Small intestine (tissue), 7 donors: ENCODE data around the gene ARHGAP9. TPM values are rescaled to one million over a fixed set of nuclear protein-coding genes. Genes with fewer than 3 reads are reported as not detected.
"Not testable (repeated sequence)": the region's sequence is repeated elsewhere in the genome, so short reads cannot be mapped to it uniquely, and the experiment has no call there.

Source experiments
- DNase-seq, 2 donors: peaks; one replicate each; pipeline versions ENCODE4 v3.0.0 to v3.0.0-alpha.2; 2013
- FAIRE-seq: peaks from 2 replicates; lab custom pipeline; 2012; peaks lifted over from hg19 to GRCh38; lab: Jason Lieb, UNC
- H3K27ac ChIP-seq, 3 donors: one replicate each; pipeline ENCODE4 v1.5.1; 2013; ENCODE audit warnings: low read length in 2 of 3, mild to moderate bottlenecking in 2 of 3, control low read depth in 1 of 3, inconsistent platforms in 1 of 3, low read depth in 1 of 3, moderate library complexity in 1 of 3
- H3K27me3 ChIP-seq, 3 donors: one replicate each; pipeline ENCODE4 v1.6.1; 2013; ENCODE audit warnings: low read length in 3 of 3, inconsistent platforms in 1 of 3; ENCODE audit not compliant: control insufficient read depth in 3 of 3, insufficient read depth in 3 of 3
- H3K36me3 ChIP-seq, 3 donors: one replicate each; pipeline ENCODE4 v1.6.1; 2013; ENCODE audit warnings: low read length in 3 of 3, inconsistent platforms in 1 of 3, low read depth in 1 of 3, mild to moderate bottlenecking in 1 of 3, moderate library complexity in 1 of 3; ENCODE audit not compliant: control insufficient read depth in 3 of 3, insufficient read depth in 2 of 3
- H3K4me1 ChIP-seq, 3 donors: one replicate each; pipeline ENCODE4 v1.6.1; 2013; ENCODE audit warnings: low read length in 2 of 3, inconsistent platforms in 1 of 3, low read depth in 1 of 3, mild to moderate bottlenecking in 1 of 3, moderate library complexity in 1 of 3; ENCODE audit not compliant: control insufficient read depth in 3 of 3, insufficient read depth in 2 of 3
- H3K4me3 ChIP-seq, 3 donors: one replicate each; pipeline ENCODE4 v1.5.1; 2013; ENCODE audit warnings: low read length in 3 of 3, control low read depth in 1 of 3, inconsistent platforms in 1 of 3, low read depth in 1 of 3, mild to moderate bottlenecking in 1 of 3, moderate library complexity in 1 of 3
- H3K9me3 ChIP-seq, 2 donors: one replicate each; pipeline ENCODE4 v1.6.1; 2013; ENCODE audit warnings: low read depth in 1 of 2, low read length in 1 of 2; ENCODE audit not compliant: control insufficient read depth in 2 of 2, insufficient read depth in 1 of 2
- WGBS, 3 donors: extraction: QIAGEN DNeasy Blood & Tissue Kit; methylation state at CpG; one replicate each; pipeline ENCODE4 v1.1.7; 2013; 5-methylcytosine and 5-hydroxymethylcytosine counted together
- polyA plus RNA-seq, 4 donors: library from polyadenylated mRNA; stranded (reverse) in 3 of 4; unstranded in 1 of 4; fragments of 200-250 nt in 3 of 4; fragments of 120-200 nt in 1 of 4; gene quantifications; one replicate each; pipeline versions ENCODE4 v1.2.1 to v1.2.3, GENCODE V29; 2013
- donor health status: healthy with polysubstance abuse.
- donor health status: control.
- donor health status: control.
- donor health status: Bipolar disorder and iron deficiency.
- donor health status: healthy.

The ARHGAP9 gene
- polyA plus RNA-seq, 4 donors: 4.2 to 39.2 (median 9.1) TPM

- H3K9me3 ChIP-seq: no peaks in the 10 kb centered on the region
- H3K36me3 ChIP-seq: peaks cover 0 to 2% (median 0%) of the 10 kb centered on the region in 3 donors
- H3K27me3 ChIP-seq: no peaks in the 10 kb centered on the region
- H3K4me1 ChIP-seq: peaks cover 0 to 26% (median 3%) of the 10 kb centered on the region in 3 donors
- DNase-seq (peak in 1 of 2 donors; percentile 61), FAIRE-seq (no peak)
- peak overlapping the region in 2 of 3 donors; percentile 90 to 96 for H3K27ac ChIP-seq
- peak overlapping the region in 2 of 3 donors; percentile 53 to 97 for H3K4me3 ChIP-seq
- 57 to 80% (median 71%) methylated on average over 11 of the region's 11 CpGs for WGBS, 3 donors
Observed at GRCh38 chr12:57431654-57432188, 47.9 kb downstream of the ARHGAP9 start.

GRCh38 chr12:57430931-57431566, 48.6 kb downstream of the ARHGAP9 start, which contains the start of gene R3HDM2:
TSS of gene R3HDM2 (minus strand) at chr12:57431043. CDS start at chr12:57310428, 120,615 bp downstream.
- H3K4me3 ChIP-seq: peak within 1 kb of the TSS; percentile 69 to 97 (median 72)
- FAIRE-seq (no peak), DNase-seq (peak; percentile 95 to 98)
- H3K27ac ChIP-seq: peak within 1 kb of the TSS; percentile 90 to 97 (median 94)
- no peaks in the 10 kb centered on the region for H3K9me3 ChIP-seq
- 1 to 2% (median 1%) methylated on average over 29 to 41 of the region's 41 CpGs for WGBS, 3 donors
- H3K27me3 ChIP-seq: no peaks in the 10 kb centered on the region
- H3K36me3 ChIP-seq: peaks cover 0 to 2% (median 0%) of the 10 kb centered on the region in 3 donors
- peaks cover 0 to 26% (median 3%) of the 10 kb centered on the region in 3 donors for H3K4me1 ChIP-seq

GRCh38 chr12:57430112-57430930, 49.3 kb downstream of the ARHGAP9 start:
- DNase-seq (peak; percentile 40 to 68), FAIRE-seq (no peak)
- peaks cover 0 to 9% (median 0%) of the 10 kb centered on the region in 3 donors for H3K36me3 ChIP-seq
- peaks cover 0 to 26% (median 3%) of the 10 kb centered on the region in 3 donors for H3K4me1 ChIP-seq
- no peaks in the 10 kb centered on the region for H3K9me3 ChIP-seq
- peak overlapping the region; percentile 90 to 97 (median 94) for H3K27ac ChIP-seq
- 0 to 1% (median 0%) methylated on average over 45 to 74 of the region's 74 CpGs for WGBS, 3 donors
- no peaks in the 10 kb centered on the region for H3K27me3 ChIP-seq
- peak overlapping the region; percentile 69 to 97 (median 72) for H3K4me3 ChIP-seq

GRCh38 chr12:57429473-57430111, 50.1 kb downstream of the ARHGAP9 start:
- H3K4me3 ChIP-seq: peak overlapping the region in 2 of 3 donors; percentile 69 to 97

GRCh38 chr12:57428965-57429364, 50.7 kb downstream of the ARHGAP9 start:
- Histone ChIP-seq H3K4me1 (peaks cover 0 to 18% (median 3%) of the 10 kb centered on the region in 3 donors), H3K9me3 (no peaks in the 10 kb centered on the region), H3K36me3 (peaks cover 0 to 17% (median 0%) of the 10 kb centered on the region in 3 donors), H3K4me3 (no peak overlapping the region), H3K27ac (peak overlapping the region in 1 of 3 donors; percentile 97), H3K27me3 (no peaks in the 10 kb centered on the region)
- DNase-seq (no peak), FAIRE-seq (no peak)
- WGBS, 3 donors: 76 to 86% (median 85%) methylated on average over 6 of the region's 6 CpGs

More at GRCh38 chr12:57429473-57430111, 50.1 kb downstream of the ARHGAP9 start:
- Histone ChIP-seq H3K4me1 (peaks cover 0 to 22% (median 3%) of the 10 kb centered on the region in 3 donors), H3K27ac (peak overlapping the region; percentile 90 to 97 (median 94)), H3K27me3 (no peaks in the 10 kb centered on the region), H3K9me3 (no peaks in the 10 kb centered on the region), H3K36me3 (peaks cover 0 to 12% (median 0%) of the 10 kb centered on the region in 3 donors)
- no peak for FAIRE-seq
- WGBS, 3 donors: 19 to 32% (median 23%) methylated on average over 9 of the region's 9 CpGs
- DNase-seq: peak in 1 of 2 donors; percentile 40

GRCh38 chr12:57426948-57427347, 52.7 kb downstream of the ARHGAP9 start:
- not testable (repeated sequence) for H3K4me3 ChIP-seq, DNase-seq, H3K9me3 ChIP-seq, H3K27ac ChIP-seq, FAIRE-seq, H3K27me3 ChIP-seq
- peaks cover 0 to 33% (median 6%) of the 10 kb centered on the region in 3 donors for H3K36me3 ChIP-seq
- WGBS, 3 donors: 96 to 97% (median 96%) methylated on average over 10 of the region's 10 CpGs
- peaks cover 0 to 15% (median 3%) of the 10 kb centered on the region in 3 donors for H3K4me1 ChIP-seq
